ENCODE data around the gene GTF2A2.

The GTF2A2 gene

GRCh38 chr15:59596640-59597039, 60.7 kb downstream of the GTF2A2 start:
- no peak for DNase-seq

- no peak for DNase-seq
These were observed 61.8 kb downstream of the GTF2A2 start for GRCh38 chr15:59595434-59595915.

- DNase-seq: no peak
These were observed 62.3 kb downstream of the GTF2A2 start for GRCh38 chr15:59594991-59595390.

- DNase-seq: peak; percentile 30
These were observed 62.8 kb downstream of the GTF2A2 start for GRCh38 chr15:59594493-59594942.

- DNase-seq: no peak
These were observed 66.0 kb downstream of the GTF2A2 start for GRCh38 chr15:59591356-59591755.

GRCh38 chr15:59590027-59590426, 67.3 kb downstream of the GTF2A2 start:
- DNase-seq: no peak

All from fibroblast of skin of right quadriceps (primary cell).